ENCODE data around the gene ATP8A2. TPM values are rescaled to one million over a fixed set of nuclear protein-coding genes. Genes with fewer than 3 reads are reported as not detected.

Gene ATP8A2
- total and polyA plus RNA-seq, 2 donors: 1.1 to 1.5 TPM

- 90% methylated on average over 4 of the region's 4 CpGs for WGBS
- H3K27ac ChIP-seq (ENCODE audit: low read depth in 1 of 2, low read length in 1 of 2): no peak overlapping the region
- H3K36me3 ChIP-seq (ENCODE audit: control insufficient read depth in 2 of 2, insufficient read depth in 2 of 2, low read length in 1 of 2): no peaks in the 10 kb centered on the region
- no peaks in the 10 kb centered on the region for H3K4me1 ChIP-seq (ENCODE audit: control insufficient read depth in 2 of 2, insufficient read depth in 2 of 2, low read length in 2 of 2)
- H3K27me3 ChIP-seq (ENCODE audit: control insufficient read depth in 2 of 2, insufficient read depth in 1 of 2, low read length in 1 of 2): no peaks in the 10 kb centered on the region
- no peak overlapping the region for H3K4me3 ChIP-seq (ENCODE audit: low read length in 2 of 2)
- no peak for DNase-seq (ENCODE audit: low read depth in 6 of 9, low spot score in 9 of 9)
- no peaks in the 10 kb centered on the region for H3K9me3 ChIP-seq (ENCODE audit: control insufficient read depth in 2 of 2, insufficient read depth in 1 of 2, low read length in 1 of 2)
Measured at GRCh38 chr13:25764378-25764777, 392.6 kb downstream of the ATP8A2 start.

- Histone ChIP-seq H3K36me3 (ENCODE audit: control insufficient read depth in 2 of 2, insufficient read depth in 2 of 2, low read length in 1 of 2) (no peaks in the 10 kb centered on the region), H3K9me3 (ENCODE audit: control insufficient read depth in 2 of 2, insufficient read depth in 1 of 2, low read length in 1 of 2) (no peaks in the 10 kb centered on the region), H3K4me3 (ENCODE audit: low read length in 2 of 2) (no peak overlapping the region), H3K27me3 (ENCODE audit: control insufficient read depth in 2 of 2, insufficient read depth in 1 of 2, low read length in 1 of 2) (no peaks in the 10 kb centered on the region), H3K27ac (ENCODE audit: low read depth in 1 of 2, low read length in 1 of 2) (no peak overlapping the region), H3K4me1 (ENCODE audit: control insufficient read depth in 2 of 2, insufficient read depth in 2 of 2, low read length in 2 of 2) (no peaks in the 10 kb centered on the region)
- DNase-seq (ENCODE audit: low read depth in 6 of 9, low spot score in 9 of 9): no peak
- 97% methylated on average over 2 of the region's 2 CpGs for WGBS
Measured at GRCh38 chr13:25765266-25765665, 393.5 kb downstream of the ATP8A2 start.

GRCh38 chr13:25766576-25766975 lies 394.8 kb downstream of the ATP8A2 start:
- H3K4me3 ChIP-seq (ENCODE audit: low read length in 2 of 2): no peak overlapping the region
- no peaks in the 10 kb centered on the region for H3K36me3 ChIP-seq (ENCODE audit: control insufficient read depth in 2 of 2, insufficient read depth in 2 of 2, low read length in 1 of 2)
- no peaks in the 10 kb centered on the region for H3K27me3 ChIP-seq (ENCODE audit: control insufficient read depth in 2 of 2, insufficient read depth in 1 of 2, low read length in 1 of 2)
- DNase-seq (ENCODE audit: low read depth in 6 of 9, low spot score in 9 of 9): no peak
- WGBS: 95% methylated on average over 3 of the region's 3 CpGs
- H3K9me3 ChIP-seq (ENCODE audit: control insufficient read depth in 2 of 2, insufficient read depth in 1 of 2, low read length in 1 of 2): no peaks in the 10 kb centered on the region
- H3K27ac ChIP-seq (ENCODE audit: low read depth in 1 of 2, low read length in 1 of 2): no peak overlapping the region
- peaks cover 0 to 13% of the 10 kb centered on the region in 2 donors for H3K4me1 ChIP-seq (ENCODE audit: control insufficient read depth in 2 of 2, insufficient read depth in 2 of 2, low read length in 2 of 2)

GRCh38 chr13:25766991-25767390 lies 395.2 kb downstream of the ATP8A2 start:
- 98% methylated on average over 1 of the region's 1 CpG for WGBS
- H3K4me1 ChIP-seq (ENCODE audit: control insufficient read depth in 2 of 2, insufficient read depth in 2 of 2, low read length in 2 of 2): peaks cover 0 to 14% of the 10 kb centered on the region in 2 donors
- no peak overlapping the region for H3K27ac ChIP-seq (ENCODE audit: low read depth in 1 of 2, low read length in 1 of 2)
- DNase-seq (ENCODE audit: low read depth in 6 of 9, low spot score in 9 of 9): no peak
- no peaks in the 10 kb centered on the region for H3K9me3 ChIP-seq (ENCODE audit: control insufficient read depth in 2 of 2, insufficient read depth in 1 of 2, low read length in 1 of 2)
- no peaks in the 10 kb centered on the region for H3K36me3 ChIP-seq (ENCODE audit: control insufficient read depth in 2 of 2, insufficient read depth in 2 of 2, low read length in 1 of 2)
- no peak overlapping the region for H3K4me3 ChIP-seq (ENCODE audit: low read length in 2 of 2)
- no peaks in the 10 kb centered on the region for H3K27me3 ChIP-seq (ENCODE audit: control insufficient read depth in 2 of 2, insufficient read depth in 1 of 2, low read length in 1 of 2)

- H3K9me3 ChIP-seq (ENCODE audit: control insufficient read depth in 2 of 2, insufficient read depth in 1 of 2, low read length in 1 of 2): no peaks in the 10 kb centered on the region
- H3K4me1 ChIP-seq (ENCODE audit: control insufficient read depth in 2 of 2, insufficient read depth in 2 of 2, low read length in 2 of 2): peaks cover 0 to 14% of the 10 kb centered on the region in 2 donors
- 93% methylated on average over 4 of the region's 4 CpGs for WGBS
- no peak overlapping the region for H3K27ac ChIP-seq (ENCODE audit: low read depth in 1 of 2, low read length in 1 of 2)
- H3K36me3 ChIP-seq (ENCODE audit: control insufficient read depth in 2 of 2, insufficient read depth in 2 of 2, low read length in 1 of 2): no peaks in the 10 kb centered on the region
- no peak overlapping the region for H3K4me3 ChIP-seq (ENCODE audit: low read length in 2 of 2)
- DNase-seq (ENCODE audit: low read depth in 6 of 9, low spot score in 9 of 9): no peak
- H3K27me3 ChIP-seq (ENCODE audit: control insufficient read depth in 2 of 2, insufficient read depth in 1 of 2, low read length in 1 of 2): no peaks in the 10 kb centered on the region
Measured at GRCh38 chr13:25768376-25768775, 396.6 kb downstream of the ATP8A2 start.

GRCh38 chr13:25768838-25769237 lies 397.1 kb downstream of the ATP8A2 start:
- WGBS: 95% methylated on average over 13 of the region's 13 CpGs
- H3K36me3 ChIP-seq (ENCODE audit: control insufficient read depth in 2 of 2, insufficient read depth in 2 of 2, low read length in 1 of 2): no peaks in the 10 kb centered on the region
- no peaks in the 10 kb centered on the region for H3K9me3 ChIP-seq (ENCODE audit: control insufficient read depth in 2 of 2, insufficient read depth in 1 of 2, low read length in 1 of 2)
- no peak for DNase-seq (ENCODE audit: low read depth in 6 of 9, low spot score in 9 of 9)
- H3K27ac ChIP-seq (ENCODE audit: low read depth in 1 of 2, low read length in 1 of 2): no peak overlapping the region
- H3K27me3 ChIP-seq (ENCODE audit: control insufficient read depth in 2 of 2, insufficient read depth in 1 of 2, low read length in 1 of 2): no peaks in the 10 kb centered on the region
- H3K4me3 ChIP-seq (ENCODE audit: low read length in 2 of 2): no peak overlapping the region
- peaks cover 0 to 14% of the 10 kb centered on the region in 2 donors for H3K4me1 ChIP-seq (ENCODE audit: control insufficient read depth in 2 of 2, insufficient read depth in 2 of 2, low read length in 2 of 2)

DNA sequence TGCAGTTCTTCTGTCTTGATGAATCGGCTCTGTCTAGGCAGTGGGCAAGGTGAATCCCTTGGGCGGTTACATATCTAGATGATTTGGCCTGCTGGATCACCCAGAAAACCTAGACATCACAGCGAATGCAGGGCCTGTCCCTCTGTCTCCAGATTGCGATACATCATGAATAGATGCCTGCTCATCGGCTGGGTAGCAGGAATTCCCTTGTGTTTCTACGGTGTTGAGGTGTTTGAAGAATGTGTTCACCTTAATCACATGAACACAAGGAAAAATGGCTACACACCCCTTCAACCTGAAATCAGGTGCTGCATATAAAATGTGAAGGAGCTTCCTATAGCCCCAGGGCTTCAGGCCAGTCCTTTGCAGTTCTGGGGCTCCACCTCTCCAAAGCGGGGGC lies 398.8 kb downstream of the ATP8A2 start:
- H3K27me3 ChIP-seq (ENCODE audit: control insufficient read depth in 2 of 2, insufficient read depth in 1 of 2, low read length in 1 of 2): no peaks in the 10 kb centered on the region
- H3K4me1 ChIP-seq (ENCODE audit: control insufficient read depth in 2 of 2, insufficient read depth in 2 of 2, low read length in 2 of 2): peaks cover 0 to 14% of the 10 kb centered on the region in 2 donors
- H3K4me3 ChIP-seq (ENCODE audit: low read length in 2 of 2): no peak overlapping the region
- H3K36me3 ChIP-seq (ENCODE audit: control insufficient read depth in 2 of 2, insufficient read depth in 2 of 2, low read length in 1 of 2): no peaks in the 10 kb centered on the region
- no peaks in the 10 kb centered on the region for H3K9me3 ChIP-seq (ENCODE audit: control insufficient read depth in 2 of 2, insufficient read depth in 1 of 2, low read length in 1 of 2)
- WGBS: 90% methylated on average over 7 of the region's 7 CpGs
- H3K27ac ChIP-seq (ENCODE audit: low read depth in 1 of 2, low read length in 1 of 2): peak overlapping the region in 1 of 2 donors; percentile 63
- no peak for DNase-seq (ENCODE audit: low read depth in 6 of 9, low spot score in 9 of 9)

DNA sequence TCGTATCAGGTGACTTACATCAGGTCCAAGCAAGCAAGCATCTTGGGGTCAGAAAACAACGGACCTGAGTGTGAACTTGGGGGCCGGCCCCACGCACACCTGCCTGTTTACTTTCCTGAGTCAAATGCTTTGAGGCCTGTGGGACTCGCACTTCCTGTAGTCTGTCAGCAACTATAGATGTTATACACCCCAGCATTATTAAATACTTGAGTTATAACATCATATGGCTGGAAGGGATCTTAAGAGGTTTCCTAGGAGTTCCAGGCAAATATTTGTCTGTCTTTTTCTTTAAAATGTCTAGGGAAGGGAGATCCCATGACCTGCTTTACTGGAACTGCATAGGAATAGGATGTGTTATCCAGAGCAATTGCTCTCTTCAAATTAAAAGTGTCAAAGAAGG lies 399.4 kb downstream of the ATP8A2 start:
- DNase-seq (ENCODE audit: low read depth in 6 of 9, low spot score in 9 of 9): peak in 4 of 9 donors; percentile 8 to 37 (median 20)
- WGBS: 68% methylated on average over 5 of the region's 5 CpGs

DNA sequence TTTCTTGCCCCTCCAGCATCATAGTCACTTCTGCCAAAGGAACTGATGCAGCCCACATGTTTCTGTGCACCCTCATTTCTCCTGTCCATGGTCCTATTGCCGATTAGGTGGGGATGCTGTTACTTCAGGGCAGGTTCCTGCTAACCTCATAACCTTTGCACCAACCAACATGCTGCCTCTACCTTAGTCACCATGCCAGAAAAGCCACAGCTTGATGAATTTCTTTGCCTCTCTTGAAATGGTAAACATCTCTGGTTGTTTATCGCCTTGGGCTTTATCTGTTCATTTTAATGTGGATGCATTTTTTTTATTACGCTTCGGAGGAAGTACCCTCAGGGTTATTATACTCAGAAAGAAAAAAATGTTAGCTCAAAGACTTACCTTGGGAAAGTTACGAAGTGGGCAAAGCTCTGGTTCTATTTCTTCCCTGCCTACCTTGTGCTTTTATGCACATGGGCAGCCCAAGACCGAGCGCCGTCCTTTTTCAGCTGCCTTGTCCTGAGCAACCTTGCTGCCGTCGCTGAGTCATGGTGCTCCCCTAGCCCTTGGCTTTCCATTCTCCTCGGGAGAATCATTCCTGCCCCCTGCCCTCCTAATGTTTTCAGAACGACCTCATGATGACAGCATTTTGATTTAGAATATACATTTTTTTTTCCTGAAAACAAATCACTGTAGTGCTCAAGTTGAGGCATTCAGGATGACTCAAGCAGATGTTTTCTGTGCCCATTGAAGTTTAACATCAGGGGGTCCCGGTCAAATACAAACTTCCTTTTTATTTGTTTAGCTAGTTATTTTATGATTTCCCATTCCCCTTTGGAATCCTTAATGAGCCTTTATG lies 400.1 kb downstream of the ATP8A2 start:
- peaks cover 0 to 14% of the 10 kb centered on the region in 2 donors for H3K4me1 ChIP-seq (ENCODE audit: control insufficient read depth in 2 of 2, insufficient read depth in 2 of 2, low read length in 2 of 2)
- WGBS: 80% methylated on average over 13 of the region's 13 CpGs
- no peaks in the 10 kb centered on the region for H3K9me3 ChIP-seq (ENCODE audit: control insufficient read depth in 2 of 2, insufficient read depth in 1 of 2, low read length in 1 of 2)
- H3K27me3 ChIP-seq (ENCODE audit: control insufficient read depth in 2 of 2, insufficient read depth in 1 of 2, low read length in 1 of 2): no peaks in the 10 kb centered on the region
- H3K27ac ChIP-seq (ENCODE audit: low read depth in 1 of 2, low read length in 1 of 2): peak overlapping the region in 1 of 2 donors; percentile 28
- no peak overlapping the region for H3K4me3 ChIP-seq (ENCODE audit: low read length in 2 of 2)
- no peaks in the 10 kb centered on the region for H3K36me3 ChIP-seq (ENCODE audit: control insufficient read depth in 2 of 2, insufficient read depth in 2 of 2, low read length in 1 of 2)
- no peak for DNase-seq (ENCODE audit: low read depth in 6 of 9, low spot score in 9 of 9)

More for the DNA sequence above, 399.4 kb downstream of the ATP8A2 start:
- Histone ChIP-seq H3K27ac (ENCODE audit: low read depth in 1 of 2, low read length in 1 of 2) (peak overlapping the region in 1 of 2 donors; percentile 63), H3K9me3 (ENCODE audit: control insufficient read depth in 2 of 2, insufficient read depth in 1 of 2, low read length in 1 of 2) (no peaks in the 10 kb centered on the region), H3K36me3 (ENCODE audit: control insufficient read depth in 2 of 2, insufficient read depth in 2 of 2, low read length in 1 of 2) (no peaks in the 10 kb centered on the region), H3K4me3 (ENCODE audit: low read length in 2 of 2) (no peak overlapping the region), H3K4me1 (ENCODE audit: control insufficient read depth in 2 of 2, insufficient read depth in 2 of 2, low read length in 2 of 2) (peaks cover 0 to 14% of the 10 kb centered on the region in 2 donors), H3K27me3 (ENCODE audit: control insufficient read depth in 2 of 2, insufficient read depth in 1 of 2, low read length in 1 of 2) (no peaks in the 10 kb centered on the region)
